ENCODE measurements around the gene MXRA7.

MXRA7 gene

DNA sequence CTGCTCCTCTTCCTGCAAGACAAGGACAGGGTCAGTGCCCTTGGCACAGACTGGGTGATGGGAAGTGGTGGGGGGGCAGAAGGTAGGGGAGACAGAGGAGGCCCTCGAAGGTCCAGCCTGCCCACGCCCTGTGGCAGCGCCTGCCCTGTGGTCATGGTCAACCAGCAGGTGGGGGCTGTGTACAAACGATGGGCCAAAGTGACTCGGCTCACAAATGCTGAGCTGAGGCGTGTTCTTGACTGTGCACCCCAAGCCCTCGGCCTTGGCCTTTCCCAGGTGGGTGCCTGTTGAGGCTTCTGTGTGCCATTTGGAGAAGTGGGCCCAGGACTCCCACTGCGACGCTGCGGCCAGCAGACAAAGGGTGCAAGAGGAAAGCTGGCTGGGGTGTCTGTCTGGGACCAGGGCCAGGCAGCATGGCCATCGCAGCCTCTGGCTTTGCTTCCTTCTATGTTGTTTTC lies 22.6 kb downstream of the MXRA7 start:
- Histone ChIP-seq H3K27me3 (ENCODE audit: insufficient read depth, low read depth, severe bottlenecking) (no peaks in the 10 kb centered on the region), H3K27ac (no peak overlapping the region), H3K36me3 (peaks cover 42% of the 10 kb centered on the region), H3K9me3 (ENCODE audit: severe bottlenecking) (no peaks in the 10 kb centered on the region), H3K4me3 (ENCODE audit: low read depth, low read length) (no peak overlapping the region)
- no peak for DNase-seq
- TF ChIP-seq, protein P1, sequence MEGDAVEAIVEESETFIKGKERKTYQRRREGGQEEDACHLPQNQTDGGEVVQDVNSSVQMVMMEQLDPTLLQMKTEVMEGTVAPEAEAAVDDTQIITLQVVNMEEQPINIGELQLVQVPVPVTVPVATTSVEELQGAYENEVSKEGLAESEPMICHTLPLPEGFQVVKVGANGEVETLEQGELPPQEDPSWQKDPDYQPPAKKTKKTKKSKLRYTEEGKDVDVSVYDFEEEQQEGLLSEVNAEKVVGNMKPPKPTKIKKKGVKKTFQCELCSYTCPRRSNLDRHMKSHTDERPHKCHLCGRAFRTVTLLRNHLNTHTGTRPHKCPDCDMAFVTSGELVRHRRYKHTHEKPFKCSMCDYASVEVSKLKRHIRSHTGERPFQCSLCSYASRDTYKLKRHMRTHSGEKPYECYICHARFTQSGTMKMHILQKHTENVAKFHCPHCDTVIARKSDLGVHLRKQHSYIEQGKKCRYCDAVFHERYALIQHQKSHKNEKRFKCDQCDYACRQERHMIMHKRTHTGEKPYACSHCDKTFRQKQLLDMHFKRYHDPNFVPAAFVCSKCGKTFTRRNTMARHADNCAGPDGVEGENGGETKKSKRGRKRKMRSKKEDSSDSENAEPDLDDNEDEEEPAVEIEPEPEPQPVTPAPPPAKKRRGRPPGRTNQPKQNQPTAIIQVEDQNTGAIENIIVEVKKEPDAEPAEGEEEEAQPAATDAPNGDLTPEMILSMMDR (IDR thresholded peaks at IDR 0.05; ENCODE audit: low read depth, low read length), result no peak

DNA sequence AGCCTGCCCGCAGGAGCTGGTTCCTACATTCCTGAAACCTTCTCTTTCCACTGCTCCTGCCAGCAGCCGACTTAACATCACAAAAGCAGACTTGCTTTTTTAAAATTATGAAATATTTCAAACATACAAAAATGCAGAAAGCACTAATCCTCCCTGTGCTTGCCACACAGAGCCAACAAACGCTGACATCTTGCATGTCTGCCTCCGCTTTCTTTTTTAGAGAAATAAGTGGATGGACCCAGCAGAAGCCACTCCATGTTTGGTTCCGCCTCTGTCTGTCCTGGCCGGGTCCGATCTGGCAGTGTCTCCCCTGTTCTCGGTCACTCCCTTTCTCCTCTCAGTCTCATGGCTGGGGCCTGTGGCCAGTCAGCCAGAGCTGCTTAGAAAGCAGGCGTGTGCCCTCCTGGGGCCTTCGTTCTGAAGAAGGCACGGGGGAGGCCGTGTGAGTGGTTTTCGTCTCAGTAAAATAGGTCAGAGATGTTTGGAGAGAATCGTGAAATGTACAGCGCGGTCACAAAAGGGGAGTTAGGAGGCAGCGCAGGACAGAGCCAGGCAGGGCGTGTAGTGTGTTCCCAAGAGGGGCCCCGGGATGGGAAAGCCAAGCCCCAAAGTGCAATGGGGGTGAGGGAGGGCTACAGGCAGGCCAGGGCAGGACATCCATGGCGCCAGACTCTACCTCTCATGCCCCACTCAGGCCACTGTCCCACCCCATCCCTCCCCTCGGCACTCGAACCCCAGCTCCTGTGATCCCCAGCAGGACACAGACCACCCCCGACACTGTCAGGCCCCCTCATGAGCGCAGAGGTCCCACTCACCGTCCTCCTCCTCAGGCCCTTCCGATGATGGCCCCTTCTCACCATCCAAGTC lies 23.2 kb downstream of the MXRA7 start:
- Histone ChIP-seq H3K27ac (no peak overlapping the region), H3K4me3 (ENCODE audit: low read depth, low read length) (no peak overlapping the region), H3K27me3 (ENCODE audit: insufficient read depth, low read depth, severe bottlenecking) (no peaks in the 10 kb centered on the region), H3K36me3 (peaks cover 47% of the 10 kb centered on the region), H3K9me3 (ENCODE audit: severe bottlenecking) (no peaks in the 10 kb centered on the region)
- TF ChIP-seq, protein P1 (IDR thresholded peaks at IDR 0.05; ENCODE audit: low read depth, low read length), result no peak
- DNase-seq, result no peak

DNA sequence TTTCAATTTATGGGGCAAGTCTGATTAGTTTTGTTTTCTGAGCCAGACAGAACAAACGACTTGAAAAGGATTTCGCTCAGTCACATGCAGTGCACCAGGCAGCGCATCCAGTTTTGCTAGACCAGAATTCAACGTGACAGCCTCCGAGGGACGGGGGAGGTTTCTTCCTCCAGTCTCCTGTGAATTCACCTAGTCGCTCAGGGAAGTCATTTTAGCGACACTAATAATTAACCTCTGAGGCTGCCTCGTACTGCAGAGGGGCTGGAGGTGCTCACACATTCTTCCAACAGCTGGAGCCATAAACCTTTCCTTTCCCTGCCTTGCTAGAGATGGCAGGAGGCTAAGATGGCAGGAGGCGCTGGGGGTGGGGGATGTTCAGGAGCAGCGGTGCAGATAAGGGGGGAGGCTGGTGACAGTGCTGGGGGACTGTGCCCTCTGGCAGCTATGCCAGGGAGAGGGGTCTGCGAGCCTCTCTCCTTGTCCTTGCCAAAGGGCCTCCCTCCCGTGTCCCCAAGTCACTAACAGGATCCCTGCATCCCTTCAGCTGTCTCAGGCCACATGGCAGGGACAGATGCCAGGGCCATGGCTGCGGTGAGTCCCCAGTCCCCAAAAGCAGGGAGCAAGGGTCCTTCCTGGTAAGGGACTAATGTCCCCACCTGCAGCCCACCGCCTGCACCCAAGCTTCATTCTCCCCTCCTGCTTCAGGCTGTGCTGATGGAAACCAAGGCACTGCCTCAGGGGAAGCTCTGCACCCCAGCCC lies 24.0 kb downstream of the MXRA7 start:
- DNase-seq, result no peak
- Histone ChIP-seq H3K27ac (no peak overlapping the region), H3K9me3 (ENCODE audit: severe bottlenecking) (no peaks in the 10 kb centered on the region), H3K4me3 (ENCODE audit: low read depth, low read length) (no peak overlapping the region), H3K27me3 (ENCODE audit: insufficient read depth, low read depth, severe bottlenecking) (no peaks in the 10 kb centered on the region), H3K36me3 (peaks cover 55% of the 10 kb centered on the region)
- TF ChIP-seq, protein P1 (IDR thresholded peaks at IDR 0.05; ENCODE audit: low read depth, low read length), result no peak

DNA sequence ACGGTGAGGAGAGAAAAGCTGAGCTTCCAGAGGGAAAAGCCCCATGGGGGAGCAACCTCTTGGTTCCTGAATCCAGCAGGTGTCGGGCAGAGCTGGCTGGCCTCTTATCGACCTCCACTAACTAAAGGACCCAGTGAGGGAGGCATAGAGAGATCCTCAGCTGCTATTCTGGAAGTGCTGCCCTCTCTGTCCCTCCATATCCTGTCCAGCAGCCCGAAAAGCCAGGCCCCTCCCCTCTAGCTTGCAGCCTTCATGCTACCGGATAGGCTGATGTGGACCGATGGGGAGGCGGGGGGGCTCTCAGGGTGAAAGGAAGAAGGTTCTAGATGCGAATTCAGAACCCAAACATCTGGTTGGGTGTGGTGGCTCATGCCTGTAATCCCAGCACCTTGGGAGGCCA lies 24.9 kb downstream of the MXRA7 start:
- DNase-seq, result no peak
- H3K27me3 ChIP-seq (ENCODE audit: insufficient read depth, low read depth, severe bottlenecking), result no peaks in the 10 kb centered on the region
- TF ChIP-seq, protein P1 (IDR thresholded peaks at IDR 0.05; ENCODE audit: low read depth, low read length), result no peak
- peaks cover 58% of the 10 kb centered on the region for H3K36me3 ChIP-seq
- no peak overlapping the region for H3K27ac ChIP-seq
- H3K4me3 ChIP-seq (ENCODE audit: low read depth, low read length), result no peak overlapping the region
- no peaks in the 10 kb centered on the region for H3K9me3 ChIP-seq (ENCODE audit: severe bottlenecking)

DNA sequence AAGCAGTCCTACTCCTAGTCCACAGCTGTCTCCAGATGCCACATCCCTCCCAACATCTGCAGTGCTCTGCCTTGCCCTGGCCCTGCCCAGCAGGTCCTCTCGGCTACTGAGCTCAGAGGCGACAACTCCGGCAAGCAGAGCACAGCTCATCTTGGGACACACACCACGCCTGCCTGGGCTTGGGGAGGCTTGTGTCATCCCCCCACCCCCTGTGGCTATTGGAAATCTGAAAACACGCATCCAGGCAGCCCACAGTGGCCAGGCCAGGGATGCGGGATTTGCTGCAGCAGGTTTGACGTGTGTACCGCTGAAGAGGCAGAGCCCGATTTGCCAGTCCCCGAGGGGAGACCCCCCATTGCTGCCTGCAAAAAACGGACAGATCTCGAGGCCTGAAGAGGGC lies 25.4 kb downstream of the MXRA7 start:
- Histone ChIP-seq H3K4me3 (ENCODE audit: low read depth, low read length) (no peak overlapping the region), H3K9me3 (ENCODE audit: severe bottlenecking) (no peaks in the 10 kb centered on the region), H3K27ac (no peak overlapping the region), H3K27me3 (ENCODE audit: insufficient read depth, low read depth, severe bottlenecking) (no peaks in the 10 kb centered on the region), H3K36me3 (peaks cover 61% of the 10 kb centered on the region)
- TF ChIP-seq, protein P1 (IDR thresholded peaks at IDR 0.05; ENCODE audit: low read depth, low read length), result no peak
- DNase-seq, result no peak

Measured in WERI-Rb-1 (cell line).